ENCODE measurements around the gene CFAP70.

GRCh38 chr10:73261362-73261995 is 97.2 kb downstream of the CFAP70 start:
- TF ChIP-seq CTCF (IDR thresholded peaks at IDR 0.05), result no peak
- TF ChIP-seq POLR2A (IDR thresholded peaks at IDR 0.05), result no peak
- no peak for TF ChIP-seq POLR2AphosphoS5 (IDR thresholded peaks at IDR 0.05)

Data from prostate gland (tissue), 2 donors.